ENCODE data around the gene TRIM3.

The TRIM3 gene

DNA sequence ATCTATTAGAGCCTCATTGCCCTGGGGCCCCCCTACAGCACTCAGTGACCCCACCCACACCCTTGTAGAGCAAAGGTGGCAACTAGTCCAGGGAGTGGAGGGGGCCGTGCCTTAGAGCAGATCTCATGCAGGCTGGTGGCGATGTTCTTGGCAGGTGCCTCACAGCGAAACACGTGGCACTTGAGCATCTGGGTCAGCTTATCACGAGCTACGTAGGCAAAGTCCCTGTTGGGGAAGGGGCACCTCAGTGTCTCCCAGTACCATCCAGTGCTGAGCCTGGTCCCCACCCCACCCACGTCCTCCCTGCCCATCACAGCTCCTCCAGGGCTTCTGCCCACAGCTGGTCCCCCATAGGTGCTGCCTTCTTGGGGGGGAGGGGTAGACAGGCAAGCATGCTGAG is 72.3 kb downstream of the TRIM3 start:
- no peak for DNase-seq (ENCODE audit: low read depth)

DNA sequence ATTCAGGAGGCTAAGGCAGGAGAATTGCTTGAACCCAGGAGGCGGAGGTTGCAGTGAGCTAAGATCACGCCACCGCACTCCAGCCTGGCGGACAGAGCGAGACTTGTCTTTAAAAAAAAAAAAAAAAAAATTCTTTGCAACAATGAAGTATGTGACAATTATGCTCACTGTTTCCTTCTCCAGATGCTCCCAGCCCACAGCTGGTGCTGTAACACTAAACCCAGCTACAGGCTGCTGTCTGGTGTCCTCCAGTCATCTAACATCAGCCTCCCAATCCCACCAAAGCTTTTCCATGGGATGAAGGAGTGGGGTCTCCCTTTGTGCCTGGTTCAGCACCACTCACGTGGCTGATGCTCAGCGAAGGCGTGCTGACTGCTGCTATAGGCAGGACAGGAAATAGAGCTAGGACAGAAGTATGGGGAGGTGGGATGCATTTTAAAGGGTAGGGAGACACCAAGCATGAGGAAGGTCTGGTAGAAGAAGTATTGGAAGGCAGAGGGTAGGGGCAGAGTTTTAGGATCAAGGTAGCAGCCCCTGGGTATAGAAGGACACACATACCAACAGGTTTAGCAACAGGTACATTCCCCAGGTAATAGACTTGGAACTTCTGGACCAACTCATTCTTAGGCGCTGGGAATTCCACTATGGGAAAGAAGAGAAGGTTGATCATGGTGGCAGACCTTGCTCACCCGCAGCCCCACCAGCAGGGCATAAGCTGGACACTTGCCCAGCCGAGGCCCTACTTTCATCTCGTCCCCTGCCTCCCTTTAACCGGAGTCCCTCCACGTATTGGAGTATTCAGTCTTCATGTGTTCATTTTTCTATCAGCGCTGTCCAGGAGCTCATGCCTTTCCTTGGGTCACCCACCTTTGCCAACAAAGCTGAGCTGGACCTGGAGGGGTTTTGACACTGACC is 73.1 kb downstream of the TRIM3 start:
- no peak for DNase-seq (ENCODE audit: low read depth)
